IPS-15b (cell line): ENCODE results near the gene FBXO34.
A peak's percentile ranks its signal among the peaks of the same experiment; 100 is the strongest.

Source experiments
- H3K27me3 ChIP-seq: one replicate; pipeline ENCODE4 v1.6.1; 2013; ENCODE audit warnings: low read length; ENCODE audit not compliant: control insufficient read depth, insufficient read depth
- H3K36me3 ChIP-seq: one replicate; pipeline ENCODE4 v1.6.1; 2013; ENCODE audit warnings: low read length; ENCODE audit not compliant: control insufficient read depth, insufficient read depth
- H3K4me1 ChIP-seq: one replicate; pipeline ENCODE4 v1.6.1; 2013; ENCODE audit warnings: mild to moderate bottlenecking, low read length; ENCODE audit not compliant: control insufficient read depth, insufficient read depth
- H3K4me3 ChIP-seq: one replicate; pipeline ENCODE4 v1.5.1; 2013; ENCODE audit warnings: low read depth, low read length
- H3K9ac ChIP-seq: one replicate; pipeline ENCODE4 v1.6.1; 2013; ENCODE audit warnings: low read depth, mild to moderate bottlenecking, low read length
- H3K9me3 ChIP-seq: one replicate; pipeline ENCODE4 v1.6.1; 2013; ENCODE audit warnings: mild to moderate bottlenecking, low read length; ENCODE audit not compliant: control insufficient read depth, insufficient read depth

FBXO34 gene, protein sequence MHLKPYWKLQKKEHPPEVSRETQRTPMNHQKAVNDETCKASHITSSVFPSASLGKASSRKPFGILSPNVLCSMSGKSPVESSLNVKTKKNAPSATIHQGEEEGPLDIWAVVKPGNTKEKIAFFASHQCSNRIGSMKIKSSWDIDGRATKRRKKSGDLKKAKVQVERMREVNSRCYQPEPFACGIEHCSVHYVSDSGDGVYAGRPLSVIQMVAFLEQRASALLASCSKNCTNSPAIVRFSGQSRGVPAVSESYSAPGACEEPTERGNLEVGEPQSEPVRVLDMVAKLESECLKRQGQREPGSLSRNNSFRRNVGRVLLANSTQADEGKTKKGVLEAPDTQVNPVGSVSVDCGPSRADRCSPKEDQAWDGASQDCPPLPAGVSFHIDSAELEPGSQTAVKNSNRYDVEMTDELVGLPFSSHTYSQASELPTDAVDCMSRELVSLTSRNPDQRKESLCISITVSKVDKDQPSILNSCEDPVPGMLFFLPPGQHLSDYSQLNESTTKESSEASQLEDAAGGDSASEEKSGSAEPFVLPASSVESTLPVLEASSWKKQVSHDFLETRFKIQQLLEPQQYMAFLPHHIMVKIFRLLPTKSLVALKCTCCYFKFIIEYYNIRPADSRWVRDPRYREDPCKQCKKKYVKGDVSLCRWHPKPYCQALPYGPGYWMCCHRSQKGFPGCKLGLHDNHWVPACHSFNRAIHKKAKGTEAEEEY

GRCh38 chr14:55270832-55271571, at the start of gene FBXO34:
Gene FBXO34, plus strand, starts transcription at chr14:55271421. Its CDS starts 78,970 bp downstream, at chr14:55350391.
- Histone ChIP-seq H3K4me1 (peaks cover 3% of the 10 kb centered on the region), H3K36me3 (no peaks in the 10 kb centered on the region), H3K9ac (peak within 1 kb of the TSS; percentile 87), H3K27me3 (no peaks in the 10 kb centered on the region), H3K9me3 (no peaks in the 10 kb centered on the region), H3K4me3 (peak within 1 kb of the TSS; percentile 95)

- Histone ChIP-seq H3K4me3 (no peak overlapping the region), H3K9me3 (no peaks in the 10 kb centered on the region), H3K27me3 (no peaks in the 10 kb centered on the region), H3K9ac (no peak overlapping the region), H3K4me1 (no peaks in the 10 kb centered on the region), H3K36me3 (no peaks in the 10 kb centered on the region)
Observed at GRCh38 chr14:55221968-55222367, 49.3 kb upstream of the FBXO34 start.

DNA sequence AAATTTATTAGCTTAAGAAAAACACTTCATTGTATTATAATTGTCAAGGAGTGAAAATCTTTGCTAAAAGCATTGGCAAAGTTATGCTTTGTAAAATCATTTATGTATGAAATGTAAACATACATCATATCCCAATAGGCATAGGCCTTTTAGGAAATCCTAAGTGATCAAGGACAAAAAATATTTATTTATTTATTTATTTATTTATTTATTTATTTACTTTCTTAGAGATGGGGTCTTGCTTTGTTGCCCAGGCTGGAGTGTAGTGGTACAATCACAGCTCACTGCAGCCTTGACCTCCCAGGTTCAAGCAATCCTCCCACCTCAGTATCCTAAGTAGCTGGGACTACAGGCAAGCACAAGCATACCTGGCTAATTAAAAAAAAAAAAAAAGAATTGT, 47.9 kb upstream of the FBXO34 start:
- no peak overlapping the region for H3K9ac ChIP-seq
- no peaks in the 10 kb centered on the region for H3K36me3 ChIP-seq
- H3K9me3 ChIP-seq, result no peaks in the 10 kb centered on the region
- no peaks in the 10 kb centered on the region for H3K4me1 ChIP-seq
- no peaks in the 10 kb centered on the region for H3K27me3 ChIP-seq
- H3K4me3 ChIP-seq, result no peak overlapping the region

GRCh38 chr14:55228261-55228660, 43.0 kb upstream of the FBXO34 start:
- no peaks in the 10 kb centered on the region for H3K27me3 ChIP-seq
- no peak overlapping the region for H3K9ac ChIP-seq
- no peak overlapping the region for H3K4me3 ChIP-seq
- H3K9me3 ChIP-seq, result no peaks in the 10 kb centered on the region
- no peaks in the 10 kb centered on the region for H3K36me3 ChIP-seq
- H3K4me1 ChIP-seq, result no peaks in the 10 kb centered on the region

DNA sequence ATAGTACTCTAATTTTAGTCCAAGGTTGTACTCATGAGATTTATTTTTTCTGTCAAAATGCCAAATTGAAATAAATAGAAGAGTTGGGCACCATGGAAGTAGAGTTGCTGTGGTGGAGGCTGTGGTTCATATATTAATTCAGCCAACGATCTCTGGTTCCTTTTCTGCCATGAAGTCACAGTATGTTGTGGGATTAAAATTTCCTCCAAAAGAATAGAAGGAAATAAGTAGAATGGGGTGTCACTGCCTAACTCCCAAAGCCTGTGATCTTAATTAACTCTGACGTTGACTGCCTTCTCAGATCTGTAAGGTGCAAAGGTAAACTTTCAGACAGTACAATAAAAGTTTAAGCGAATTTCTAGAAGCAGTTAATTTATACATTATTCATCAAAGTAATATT, 37.6 kb upstream of the FBXO34 start:
- Histone ChIP-seq H3K36me3 (no peaks in the 10 kb centered on the region), H3K9ac (no peak overlapping the region), H3K9me3 (no peaks in the 10 kb centered on the region), H3K4me3 (no peak overlapping the region), H3K27me3 (no peaks in the 10 kb centered on the region), H3K4me1 (no peaks in the 10 kb centered on the region)

DNA sequence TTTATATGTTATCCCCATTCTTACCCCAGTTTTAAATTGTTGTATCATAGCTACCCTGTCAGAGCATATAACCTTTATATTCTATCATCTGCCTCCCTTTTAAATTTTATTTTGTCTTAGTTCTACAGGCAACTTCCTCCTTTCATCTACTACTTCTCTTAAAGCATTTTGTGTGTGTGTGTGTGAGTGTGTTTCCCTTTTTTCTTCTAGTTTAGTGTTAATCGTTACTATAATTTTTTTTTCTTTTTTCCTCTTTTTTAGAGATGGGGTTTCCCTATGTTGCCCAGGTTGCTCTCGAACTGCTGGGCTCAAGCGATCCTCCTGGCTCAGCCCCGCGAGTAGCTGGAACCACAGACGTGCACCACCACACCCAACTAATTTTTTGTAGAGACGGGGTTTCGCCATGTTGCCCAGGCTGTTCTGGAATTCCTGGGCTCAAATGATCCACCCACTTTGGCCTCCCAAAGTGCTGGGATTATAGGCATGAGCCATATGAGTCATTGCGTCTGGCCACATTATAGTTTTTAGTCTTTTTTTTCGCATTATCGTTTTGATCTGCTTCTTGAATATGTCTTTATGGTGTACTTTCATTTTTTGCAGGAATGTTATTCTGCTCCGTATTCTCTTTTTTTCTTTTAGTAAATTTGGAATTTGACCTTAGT, 33.1 kb upstream of the FBXO34 start:
- Histone ChIP-seq H3K27me3 (peaks cover 14% of the 10 kb centered on the region), H3K36me3 (no peaks in the 10 kb centered on the region), H3K4me3 (no peak overlapping the region), H3K9me3 (no peaks in the 10 kb centered on the region), H3K4me1 (no peaks in the 10 kb centered on the region), H3K9ac (no peak overlapping the region)

GRCh38 chr14:55239320-55239719, 31.9 kb upstream of the FBXO34 start:
- Histone ChIP-seq H3K27me3 (peaks cover 14% of the 10 kb centered on the region), H3K36me3 (no peaks in the 10 kb centered on the region), H3K4me1 (no peaks in the 10 kb centered on the region), H3K9me3 (no peaks in the 10 kb centered on the region), H3K4me3 (no peak overlapping the region), H3K9ac (no peak overlapping the region)

DNA sequence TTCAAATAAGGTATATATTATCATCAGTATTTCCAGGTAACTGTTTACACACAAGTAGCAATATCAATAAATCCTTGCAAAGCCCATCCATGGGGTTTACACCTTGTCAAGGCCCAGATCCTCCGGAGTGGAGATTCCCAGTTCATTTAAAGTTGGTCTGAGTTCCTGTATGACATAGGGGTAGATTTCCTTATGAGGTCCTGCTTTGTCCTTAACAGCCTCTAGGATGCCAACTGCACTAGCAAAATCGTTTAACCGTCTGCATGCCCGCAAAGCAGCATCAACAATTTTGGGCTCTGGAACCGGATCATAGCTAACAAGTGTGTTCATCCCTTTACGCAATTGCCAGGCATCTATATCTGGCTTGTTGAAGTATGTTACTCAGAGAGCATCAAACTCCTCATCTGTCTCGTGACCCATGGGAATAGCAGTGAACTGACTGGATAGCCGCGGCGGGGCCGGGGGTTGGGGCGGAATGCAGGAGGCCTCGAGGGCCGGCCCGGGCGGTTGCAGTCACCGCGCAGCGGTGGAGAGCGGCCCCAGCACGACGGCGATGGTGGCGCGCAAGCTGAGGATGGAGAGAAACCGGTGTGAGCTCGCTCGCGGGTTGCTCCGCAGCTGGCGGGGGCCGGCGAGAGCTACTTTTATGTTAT, 30.6 kb upstream of the FBXO34 start:
- no peaks in the 10 kb centered on the region for H3K4me1 ChIP-seq
- peak overlapping the region; percentile 44 for H3K4me3 ChIP-seq
- peaks cover 14% of the 10 kb centered on the region for H3K27me3 ChIP-seq
- no peaks in the 10 kb centered on the region for H3K36me3 ChIP-seq
- no peak overlapping the region for H3K9ac ChIP-seq
- no peaks in the 10 kb centered on the region for H3K9me3 ChIP-seq

DNA sequence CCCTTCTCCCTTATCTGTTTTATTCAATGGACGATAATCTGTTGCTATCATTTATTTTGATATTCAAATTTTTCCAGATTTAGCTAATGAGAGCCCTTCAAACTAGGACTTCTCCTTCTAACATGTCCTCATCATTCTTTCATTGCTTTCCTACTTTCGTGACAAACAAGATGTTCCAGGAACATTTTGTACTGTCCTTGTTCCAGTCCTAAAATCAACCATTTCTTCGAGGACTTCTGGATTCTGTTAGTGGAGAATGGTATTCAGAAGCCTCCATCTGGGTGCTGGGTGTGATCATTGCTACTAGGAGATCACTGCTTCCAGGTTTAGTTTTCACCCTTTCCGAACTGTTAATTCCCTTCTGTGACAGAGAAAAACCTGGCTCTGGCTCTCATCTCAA, 29.5 kb upstream of the FBXO34 start:
- H3K9ac ChIP-seq, result no peak overlapping the region
- no peaks in the 10 kb centered on the region for H3K4me1 ChIP-seq
- H3K36me3 ChIP-seq, result no peaks in the 10 kb centered on the region
- H3K4me3 ChIP-seq, result no peak overlapping the region
- H3K27me3 ChIP-seq, result peaks cover 14% of the 10 kb centered on the region
- H3K9me3 ChIP-seq, result no peaks in the 10 kb centered on the region

GRCh38 chr14:55243386-55243785, 27.8 kb upstream of the FBXO34 start:
- H3K4me3 ChIP-seq, result no peak overlapping the region
- no peaks in the 10 kb centered on the region for H3K4me1 ChIP-seq
- H3K27me3 ChIP-seq, result peaks cover 14% of the 10 kb centered on the region
- H3K9me3 ChIP-seq, result no peaks in the 10 kb centered on the region
- H3K36me3 ChIP-seq, result no peaks in the 10 kb centered on the region
- H3K9ac ChIP-seq, result no peak overlapping the region

DNA sequence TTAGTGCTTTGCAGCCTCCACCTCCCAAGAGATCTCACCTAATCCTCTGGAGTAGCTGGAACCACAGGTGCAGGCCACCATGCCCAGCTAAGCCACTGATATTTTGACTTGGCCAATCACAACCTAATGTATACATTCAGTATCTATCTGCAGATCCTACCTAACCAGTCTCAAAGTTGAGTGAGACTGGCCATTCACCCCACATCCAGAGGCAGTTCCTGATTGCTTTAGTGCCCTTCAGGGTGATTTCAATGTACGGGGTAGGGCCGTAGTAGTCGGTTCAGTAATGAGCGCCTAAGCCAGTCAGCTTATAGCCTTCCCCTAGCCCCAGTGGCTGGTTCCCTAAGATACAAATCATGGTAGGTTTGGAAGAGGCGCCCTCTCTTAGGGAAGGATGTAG, 27.4 kb upstream of the FBXO34 start:
- Histone ChIP-seq H3K9ac (no peak overlapping the region), H3K9me3 (no peaks in the 10 kb centered on the region), H3K4me1 (no peaks in the 10 kb centered on the region), H3K36me3 (no peaks in the 10 kb centered on the region), H3K4me3 (no peak overlapping the region), H3K27me3 (peaks cover 14% of the 10 kb centered on the region)
